T-helper 1 cell treated with Interleukin-12 subunit alpha and Interleukin-12 subunit beta and Interleukin-4 antibody, amounts not matched to agents 30 ng/mL and 1 ng/mL, for 36 hours (primary cell): Measurements from ENCODE around the gene MED10. TPM values are rescaled to one million over a fixed set of nuclear protein-coding genes. Genes with fewer than 3 reads are reported as not detected.

Experiments
- intact Hi-C: fragments of 100-400 bp; cut with micrococcal nuclease; formaldehyde crosslinking; loops from one replicate; pipeline ENCODE4 v1.15.1; 2024
- total RNA-seq: library from RNA; stranded (reverse); gene quantifications from 2 replicates; pipeline ENCODE4 v1.2.3, GENCODE V29; 2022

Gene MED10, protein sequence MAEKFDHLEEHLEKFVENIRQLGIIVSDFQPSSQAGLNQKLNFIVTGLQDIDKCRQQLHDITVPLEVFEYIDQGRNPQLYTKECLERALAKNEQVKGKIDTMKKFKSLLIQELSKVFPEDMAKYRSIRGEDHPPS
- 48.9 and 50.0 TPM in 2 replicates for total RNA-seq

DNA sequence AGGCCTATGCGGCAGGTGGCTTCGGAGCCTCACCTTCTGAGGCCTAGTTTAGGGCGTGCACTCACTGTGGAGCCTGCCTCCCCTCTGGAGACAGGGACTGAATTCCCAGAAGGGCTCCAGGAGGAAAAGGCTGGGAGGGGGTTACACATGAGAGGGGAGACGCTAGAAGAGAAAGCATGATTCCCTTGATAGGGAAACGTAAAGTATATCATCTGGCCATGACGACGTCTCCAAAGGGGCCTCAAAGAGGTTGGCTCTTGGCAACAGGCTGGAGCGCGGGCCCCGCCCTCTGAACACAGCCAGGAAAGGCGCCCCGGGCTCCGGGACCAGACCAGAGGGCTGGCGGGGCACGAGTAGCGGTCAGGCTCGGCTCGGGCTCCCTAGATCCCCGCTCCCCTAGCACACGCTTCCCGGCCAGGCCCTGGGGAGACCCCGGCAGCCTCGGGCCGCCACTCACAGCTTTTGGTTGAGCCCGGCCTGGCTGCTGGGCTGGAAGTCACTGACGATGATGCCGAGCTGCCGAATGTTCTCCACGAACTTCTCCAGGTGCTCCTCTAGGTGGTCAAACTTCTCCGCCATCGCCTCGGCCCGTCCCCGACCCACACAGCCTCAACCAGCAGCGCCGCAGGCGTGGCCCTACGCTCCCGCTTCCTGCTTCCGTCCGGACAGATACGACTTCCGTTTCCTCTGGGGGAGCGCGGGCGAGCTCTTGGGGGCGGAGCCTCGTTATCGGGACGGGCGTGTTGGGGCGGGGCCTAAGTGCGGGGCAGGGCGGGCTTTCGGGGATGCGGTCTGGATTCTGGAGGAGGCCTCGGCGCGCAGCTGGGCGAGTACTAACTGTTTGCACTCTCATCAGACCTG lies at the start of gene MED10:
Gene MED10 (minus strand): TSS at position 643 of the 861 bp plus-strand sequence. CDS start 64 bp downstream, at position 579.
- intact Hi-C loops: loop anchor here (1.0 to 10.0 kb wide), 11 partner anchors 18 to 1490 kb away; partner anchors contain the start of genes ICE1, NSUN2, SRD5A1 and TENT4A

DNA sequence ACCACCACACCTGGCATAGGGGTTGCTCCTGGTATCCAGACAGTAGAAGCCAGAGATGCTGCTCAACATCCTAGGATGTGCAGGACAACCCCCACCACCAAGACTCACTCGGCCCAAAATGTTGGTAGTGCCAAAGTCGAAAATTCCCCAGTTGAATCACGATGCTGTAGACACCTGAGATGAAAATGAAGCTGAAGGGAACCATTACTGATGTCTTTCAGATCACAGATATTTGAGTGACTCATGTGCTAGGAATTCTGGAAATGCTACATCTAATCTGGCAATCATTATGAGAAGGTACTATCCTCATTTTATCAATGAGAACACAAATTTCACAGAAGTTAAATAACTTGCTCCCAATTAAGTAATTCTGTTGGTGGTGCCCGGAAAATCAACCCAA lies 49.3 kb upstream of the MED10 start:
- intact Hi-C loops: no loop called here

DNA sequence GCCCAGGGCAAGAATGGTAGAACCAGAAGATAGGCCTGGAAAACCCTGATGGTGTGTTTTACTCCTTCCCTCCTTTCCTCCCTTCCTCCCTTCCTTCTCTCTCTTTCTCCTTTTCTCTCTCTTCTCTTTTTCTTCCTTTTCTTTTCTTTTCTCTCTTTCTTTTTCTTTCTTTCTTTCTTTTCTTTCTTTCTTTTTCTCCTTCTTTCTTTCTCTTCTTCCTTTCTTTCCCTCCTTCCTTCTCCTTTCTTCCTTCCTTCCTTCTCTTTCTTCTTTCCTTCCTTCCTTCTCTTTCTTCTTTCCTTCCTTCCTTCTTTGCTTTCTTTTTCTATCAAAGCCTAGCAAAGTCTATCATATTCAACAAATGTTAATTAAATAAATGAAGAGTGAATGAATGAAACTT lies 46.4 kb upstream of the MED10 start:
- intact Hi-C loops: no loop called here

DNA sequence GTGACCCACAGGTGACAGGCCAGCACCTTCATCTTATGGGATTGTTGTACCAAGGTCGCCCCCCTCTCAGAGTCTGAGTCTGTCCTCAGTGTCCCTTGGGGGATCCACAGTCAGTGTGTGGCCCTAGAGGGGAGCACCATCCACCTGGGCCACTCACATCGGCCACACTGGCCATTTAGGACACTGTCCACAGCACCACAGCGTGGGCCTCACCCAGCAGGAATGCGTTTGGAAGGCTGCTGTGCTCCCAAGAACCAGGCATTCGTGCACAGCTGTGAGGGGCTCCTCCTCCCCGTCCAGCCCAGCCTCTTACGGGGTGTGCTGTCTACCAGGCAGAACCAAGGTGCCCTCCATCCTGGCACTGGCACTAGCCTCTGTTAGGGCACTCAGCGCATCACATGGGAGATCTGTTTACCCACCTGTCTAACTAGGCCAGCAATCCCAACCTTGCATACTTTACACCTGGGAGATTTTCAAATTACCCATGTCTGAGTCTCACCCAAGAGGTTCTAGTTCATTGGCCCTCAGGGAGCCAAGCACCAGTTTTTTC lies 45.8 kb upstream of the MED10 start:
- intact Hi-C loops: no loop called here

DNA sequence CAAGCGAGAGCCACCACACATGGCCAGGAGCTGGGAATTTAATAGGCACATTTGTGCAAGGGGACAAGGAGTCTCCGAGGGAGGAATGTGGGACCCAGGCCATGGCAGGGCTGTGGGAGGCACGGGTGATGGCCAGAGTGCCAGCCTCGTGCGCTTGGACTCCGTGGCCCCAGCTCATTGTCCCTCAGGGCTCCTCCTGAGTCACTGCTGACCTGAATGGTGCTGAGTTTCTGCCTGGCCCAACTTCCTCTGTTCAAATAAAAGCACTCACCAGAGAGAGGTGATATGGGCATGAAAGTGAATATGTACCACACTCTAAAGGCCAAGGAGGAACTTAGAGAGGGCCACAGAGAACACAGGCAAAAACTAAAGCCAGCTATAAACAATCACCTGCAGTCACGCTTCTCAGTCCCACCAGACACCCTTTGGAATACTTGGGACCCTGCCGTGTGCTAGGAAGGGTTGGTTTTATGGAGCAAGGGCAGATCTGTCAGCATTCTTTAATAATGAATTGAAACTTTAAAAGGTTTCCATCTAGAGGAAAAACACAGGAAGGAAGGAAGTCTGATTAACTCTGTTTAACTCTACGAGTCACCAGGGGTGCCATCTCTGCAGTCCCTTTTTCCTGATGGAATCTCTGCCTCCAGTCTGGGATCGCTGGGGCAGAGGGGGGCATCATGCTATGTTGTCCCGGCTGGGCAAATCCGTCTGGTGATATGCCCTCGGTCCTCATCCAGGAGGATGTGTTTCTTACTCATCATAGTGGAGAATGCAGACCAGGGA lies 45.2 kb upstream of the MED10 start:
- intact Hi-C loops: no loop called here

DNA sequence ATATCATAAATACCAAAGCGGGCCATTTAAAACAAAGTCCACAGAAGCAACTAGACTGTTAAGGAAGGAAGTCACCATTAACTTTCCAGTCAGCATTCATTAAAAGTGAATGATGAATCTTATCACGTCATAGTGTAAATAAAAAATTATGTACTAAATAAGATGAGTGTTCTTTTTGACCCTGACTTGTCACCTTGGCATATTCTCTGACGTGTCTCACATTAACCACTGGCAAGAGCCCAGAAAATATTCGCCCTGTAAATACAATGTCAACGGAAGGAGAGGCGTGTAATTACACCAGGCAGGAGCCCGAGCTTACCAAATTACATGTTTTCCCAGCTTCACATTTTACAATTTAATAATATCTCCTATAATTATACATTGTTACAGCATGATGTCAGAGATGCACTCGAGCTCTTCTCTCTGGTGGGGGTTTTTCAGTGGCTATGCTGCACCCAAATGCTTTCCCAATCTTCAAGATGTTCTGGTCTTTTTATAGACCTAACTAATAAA lies 41.0 kb upstream of the MED10 start:
- intact Hi-C loops: no loop called here

DNA sequence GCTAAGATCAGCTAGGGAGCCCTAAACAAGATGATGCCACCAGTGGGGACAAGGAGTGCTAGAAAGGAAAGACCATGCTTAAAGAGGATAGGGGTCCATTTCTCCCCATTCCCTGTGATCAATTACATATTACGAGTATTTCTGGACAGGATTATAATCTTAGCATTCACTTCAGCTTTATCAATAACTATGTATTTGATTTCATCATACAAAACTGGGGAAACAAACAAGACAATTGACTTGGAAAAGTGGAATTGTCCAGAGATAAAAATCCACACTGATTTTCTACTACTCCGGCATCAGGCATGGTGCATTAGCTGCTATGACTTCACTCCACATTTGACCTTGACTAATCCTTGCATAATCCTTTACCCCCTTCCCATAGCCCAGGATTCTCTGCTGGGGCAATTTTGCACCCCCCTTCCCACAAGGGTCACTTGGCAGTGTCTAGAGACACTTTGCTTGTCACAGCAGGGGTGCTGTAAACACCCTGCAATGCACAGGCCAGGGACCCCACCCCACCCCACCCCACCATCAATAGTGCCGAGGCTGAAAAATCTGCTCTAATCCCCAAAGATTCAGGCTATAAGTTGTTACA lies 40.4 kb upstream of the MED10 start:
- intact Hi-C loops: no loop called here

DNA sequence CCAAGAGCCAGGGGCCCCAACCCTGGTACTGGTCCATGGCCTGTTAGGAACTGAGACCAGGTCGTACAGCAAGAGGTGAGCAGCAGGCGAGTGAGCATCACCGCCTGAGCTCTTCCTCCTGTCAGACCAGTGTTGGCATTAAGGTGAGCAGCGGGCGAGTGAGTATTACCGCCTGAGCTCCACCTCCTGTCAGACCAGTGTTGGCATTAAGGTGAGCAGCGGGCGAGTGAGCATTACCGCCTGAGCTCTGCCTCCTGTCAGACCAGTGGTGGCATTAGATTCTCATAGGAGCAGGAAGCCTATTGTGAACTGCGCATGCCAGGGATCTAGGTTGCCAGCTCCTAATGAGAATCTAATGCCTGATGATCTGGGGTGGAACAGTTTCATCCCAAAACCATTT lies 39.3 kb upstream of the MED10 start:
- intact Hi-C loops: no loop called here

DNA sequence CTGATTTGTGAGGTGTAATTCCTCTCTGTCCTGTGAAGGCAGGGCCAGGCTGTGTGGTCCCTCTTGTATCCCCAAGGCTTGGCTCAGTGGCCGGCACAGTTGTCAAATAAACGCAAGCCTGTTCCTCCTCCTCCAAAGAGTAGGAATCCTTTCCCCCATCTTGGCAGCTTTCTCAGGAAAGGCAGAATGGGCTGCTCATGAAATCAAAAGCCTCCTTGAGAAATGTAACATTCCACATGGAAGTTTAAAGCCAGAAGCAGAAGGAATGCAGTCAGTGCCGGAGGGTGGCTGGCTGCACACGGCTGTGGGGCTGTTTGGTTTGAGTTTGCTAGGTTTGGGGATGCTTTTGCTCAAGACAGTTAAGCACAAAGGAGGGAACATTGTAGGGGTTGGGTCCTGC lies 34.5 kb upstream of the MED10 start:
- intact Hi-C loops: no loop called here

DNA sequence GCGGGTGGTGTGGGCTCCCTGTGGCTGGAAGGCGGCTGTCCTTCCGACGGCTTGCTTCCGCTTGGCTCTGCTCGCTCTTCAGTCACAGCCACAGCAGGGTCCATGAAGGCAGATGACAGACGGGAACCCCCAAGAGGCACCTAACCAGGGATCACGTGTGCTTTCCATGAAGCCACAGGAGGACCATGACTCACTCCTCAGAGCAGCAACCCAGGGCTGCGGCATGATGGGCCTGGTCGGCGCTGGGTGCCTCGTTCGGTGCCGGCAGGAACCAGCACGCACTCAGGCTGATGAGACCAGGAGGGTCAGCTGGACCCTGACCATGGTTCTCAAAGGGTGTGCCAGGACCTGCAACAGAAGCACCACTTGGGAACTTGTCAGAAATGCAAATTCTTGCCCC lies 32.8 kb upstream of the MED10 start:
- intact Hi-C loops: no loop called here

DNA sequence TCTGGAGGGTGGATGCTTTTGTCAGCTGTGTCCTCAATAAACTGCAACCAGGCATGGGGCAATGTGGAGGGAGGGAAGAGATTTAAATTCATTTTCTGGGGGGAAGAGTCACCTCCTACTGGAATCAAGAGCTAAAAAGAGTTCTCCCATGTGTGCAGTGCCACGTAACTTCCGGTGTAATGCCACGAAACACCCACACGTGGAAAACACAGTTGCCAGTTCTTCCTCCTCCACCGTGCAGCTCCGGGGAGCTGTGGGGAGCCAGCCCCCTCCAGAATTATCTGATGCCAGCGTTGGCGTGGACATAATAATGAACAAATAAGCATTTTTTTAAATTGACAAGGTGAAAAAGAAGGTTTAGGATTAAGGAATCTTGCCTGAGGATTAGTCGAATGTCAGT lies 32.1 kb upstream of the MED10 start:
- intact Hi-C loops: no loop called here

DNA sequence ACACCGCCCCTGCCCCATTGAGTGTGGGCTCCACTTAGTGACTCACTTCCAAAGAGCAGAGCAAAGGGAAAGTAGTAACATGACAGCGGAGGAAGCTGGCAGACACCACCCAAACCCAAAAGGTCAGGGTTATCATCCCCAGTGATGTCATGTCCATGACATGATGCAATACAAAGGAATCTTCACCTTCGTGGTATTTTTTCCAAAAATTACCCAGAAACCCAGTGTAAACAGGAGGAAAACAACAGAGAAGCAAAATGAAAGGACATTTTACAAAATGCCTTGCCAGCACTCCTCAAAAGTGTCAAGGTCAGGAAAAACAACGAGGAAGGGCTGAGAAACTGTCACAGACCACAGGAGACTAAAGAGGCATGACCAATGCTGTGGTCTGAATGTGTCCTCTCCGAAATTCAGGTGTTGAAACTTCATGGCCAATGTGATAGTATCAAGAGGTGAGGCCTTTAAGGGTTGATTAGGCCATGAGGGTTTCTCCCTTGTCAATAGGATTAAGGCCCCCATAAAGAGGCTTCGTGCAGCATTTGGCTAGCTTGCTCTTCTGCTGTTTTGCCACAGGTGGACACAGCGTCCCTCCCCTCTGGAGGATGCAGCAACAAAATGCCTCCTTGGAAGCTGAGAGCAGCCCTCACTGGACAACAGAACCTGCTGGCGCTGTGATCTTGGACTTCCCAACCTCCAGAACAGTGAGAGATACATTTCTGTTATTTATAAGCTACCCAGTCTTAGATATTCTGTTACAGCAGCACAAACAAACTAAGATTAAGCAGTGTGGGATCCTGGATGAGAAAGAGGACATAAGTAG lies 30.5 kb upstream of the MED10 start:
- intact Hi-C loops: no loop called here

DNA sequence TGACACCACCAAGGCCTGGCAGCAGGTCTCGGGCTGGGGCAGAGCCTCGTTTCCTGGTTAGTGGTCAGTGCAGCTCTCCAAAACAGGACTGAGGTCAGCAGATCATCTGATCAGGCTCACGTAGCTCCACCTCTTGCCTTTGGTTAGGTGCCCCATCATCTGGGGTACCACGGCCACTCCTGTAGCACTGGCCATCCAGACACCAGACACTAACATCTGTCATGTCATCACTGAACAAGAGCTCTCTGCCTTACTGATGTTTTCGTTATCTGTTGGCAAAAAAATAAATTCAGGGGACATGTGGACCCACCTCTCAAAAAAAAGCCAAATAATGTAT lies 29.9 kb upstream of the MED10 start:
- intact Hi-C loops: no loop called here

DNA sequence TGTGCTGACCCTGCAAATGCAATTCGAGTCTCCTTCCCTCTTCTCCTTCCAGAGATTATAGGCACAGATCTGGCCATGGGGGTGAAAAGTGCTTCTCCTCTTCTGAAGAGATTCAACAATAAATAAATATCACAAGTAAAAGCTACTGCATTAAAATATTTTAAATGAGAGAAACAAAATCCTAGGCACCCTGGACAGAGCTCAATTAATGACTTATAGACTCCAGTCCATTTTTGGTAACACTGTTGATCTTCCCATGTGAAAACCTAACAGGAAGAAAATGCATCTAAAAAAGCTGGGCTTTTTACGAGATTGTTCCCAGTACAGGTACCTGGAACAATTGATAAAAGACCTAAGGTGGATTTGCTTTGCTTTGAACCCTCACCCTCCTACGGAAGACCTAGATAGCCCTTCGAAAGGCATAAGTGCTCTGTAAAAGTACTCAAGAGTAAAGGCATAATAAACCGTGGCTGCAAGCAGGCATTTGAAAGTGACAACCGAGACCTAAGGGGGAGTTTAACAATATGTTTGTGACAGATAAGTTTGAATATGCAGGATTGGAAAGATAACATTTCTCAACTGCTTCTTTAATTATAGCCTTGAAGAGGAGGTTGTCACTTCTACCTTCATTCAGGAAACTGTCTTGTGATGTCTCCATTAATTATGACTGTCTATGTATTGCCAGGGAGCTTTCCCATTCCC lies 29.4 kb upstream of the MED10 start:
- intact Hi-C loops: no loop called here

DNA sequence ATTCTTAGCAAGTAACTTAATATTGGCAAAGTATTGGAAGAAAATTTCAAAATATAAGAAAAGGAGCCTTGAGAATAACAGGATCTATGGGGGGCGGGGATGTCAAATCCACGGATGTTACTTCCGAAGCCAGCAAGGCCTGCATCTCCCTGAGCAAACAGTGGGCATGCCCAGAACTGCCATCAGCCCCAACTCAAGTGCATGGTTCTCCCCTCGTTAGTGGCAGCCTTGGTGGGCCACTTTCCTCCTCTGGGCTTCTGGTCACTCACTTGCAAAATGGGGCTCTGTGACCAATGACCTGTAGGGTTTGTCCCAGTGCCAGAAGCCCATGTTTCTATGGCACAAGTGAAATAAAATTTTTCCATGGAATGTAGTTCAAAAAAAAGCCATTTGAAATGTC lies 27.2 kb upstream of the MED10 start:
- intact Hi-C loops: no loop called here

DNA sequence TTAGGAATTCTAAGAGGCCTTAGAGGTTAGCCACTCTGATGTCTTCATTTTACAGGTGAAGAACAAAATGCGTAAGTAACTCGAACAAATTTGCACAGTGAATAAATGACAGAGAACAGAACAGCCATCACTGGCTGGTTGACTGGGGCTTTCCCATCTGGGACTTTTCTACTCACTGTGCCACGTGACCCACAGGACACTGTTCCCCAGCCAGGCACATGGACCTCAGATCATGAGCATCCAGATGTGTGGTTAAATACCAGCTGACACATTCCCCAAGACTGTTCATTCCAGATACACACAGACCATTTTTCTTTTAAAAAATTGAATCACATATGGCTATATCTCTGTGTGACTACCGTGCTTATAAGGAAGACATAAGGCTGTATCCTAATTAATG lies 25.8 kb upstream of the MED10 start:
- intact Hi-C loops: no loop called here

DNA sequence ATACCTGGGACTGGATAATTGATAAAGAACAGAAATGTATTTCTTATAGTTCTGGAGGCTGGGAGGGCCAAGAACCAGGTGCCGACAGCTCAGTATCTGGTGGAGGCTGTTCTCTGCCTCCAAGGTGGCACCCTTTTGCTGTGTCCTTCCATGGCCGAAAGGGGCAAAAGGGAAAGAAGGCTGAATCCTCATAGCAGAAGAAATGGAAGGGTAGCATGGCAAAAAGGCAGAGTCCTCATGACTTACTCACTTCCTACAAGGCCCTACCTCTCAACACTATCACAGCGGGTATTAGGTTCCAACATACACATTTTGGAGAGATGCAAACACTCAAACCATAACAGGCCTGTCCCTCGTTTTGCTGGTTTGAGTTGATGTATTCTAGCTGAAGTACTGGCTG lies 25.1 kb upstream of the MED10 start:
- intact Hi-C loops: no loop called here

DNA sequence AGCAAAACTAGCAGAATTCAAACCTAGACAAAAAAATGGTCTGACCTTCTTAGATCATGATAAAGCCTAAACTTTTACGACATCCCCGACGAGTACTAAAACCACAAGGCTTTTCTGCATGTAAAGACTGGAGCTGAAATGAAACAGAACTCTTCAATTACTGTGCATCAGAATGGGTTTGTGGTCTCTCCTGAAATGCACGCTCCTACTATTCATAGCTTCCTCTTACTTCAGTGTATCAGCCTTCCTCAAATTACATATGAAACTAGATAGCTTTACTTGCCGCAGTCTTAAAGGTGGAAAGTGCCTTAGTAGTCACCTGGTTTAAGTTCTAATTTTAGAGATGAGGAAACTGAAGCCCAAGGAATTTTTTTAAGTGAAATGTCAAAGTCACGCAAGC lies 24.6 kb upstream of the MED10 start:
- intact Hi-C loops: no loop called here

DNA sequence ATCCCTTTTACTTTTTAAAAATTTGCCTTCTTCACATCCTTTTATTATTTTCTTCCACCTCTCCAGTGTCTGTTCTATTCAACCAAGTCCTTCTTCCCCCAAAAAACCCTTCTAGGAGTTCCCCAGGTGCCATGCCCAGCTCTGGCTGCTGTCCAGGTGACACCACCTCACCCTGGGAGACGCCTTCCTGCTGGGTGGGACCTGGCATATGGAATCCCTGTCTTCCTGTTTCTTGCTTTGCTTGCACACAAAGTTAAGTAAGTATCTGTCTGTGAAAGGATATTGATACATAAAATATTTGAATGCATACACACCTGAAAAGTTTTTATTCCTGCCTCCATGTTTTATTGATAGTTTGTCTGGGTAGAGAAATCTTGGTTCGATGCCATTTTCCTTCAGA lies 23.1 kb upstream of the MED10 start:
- intact Hi-C loops: no loop called here
